ENCODE data around the gene RBM26.
"Not testable (repeated sequence)": the region's sequence is repeated elsewhere in the genome, so short reads cannot be mapped to it uniquely, and the experiment has no call there.

RBM26 gene

GRCh38 chr13:79354285-79354684, 51.8 kb downstream of the RBM26 start:
- TF ChIP-seq GATA1 (IDR thresholded peaks at IDR 0.05; ENCODE audit: low read depth, low read length): no peak
- TF ChIP-seq POLR2A (IDR thresholded peaks at IDR 0.05; ENCODE audit: low read length): no peak
- no peak for DNase-seq

- DNase-seq: no peak
Observed at GRCh38 chr13:79353693-79354092, 52.4 kb downstream of the RBM26 start.

GRCh38 chr13:79352107-79352506, 53.9 kb downstream of the RBM26 start:
- DNase-seq: no peak
- TF ChIP-seq POLR2A (IDR thresholded peaks at IDR 0.05; ENCODE audit: low read length) (no peak), GATA1 (IDR thresholded peaks at IDR 0.05; ENCODE audit: low read depth, low read length) (no peak)

More at GRCh38 chr13:79353693-79354092, 52.4 kb downstream of the RBM26 start:
- TF ChIP-seq POLR2A (IDR thresholded peaks at IDR 0.05; ENCODE audit: low read length) (no peak), GATA1 (IDR thresholded peaks at IDR 0.05; ENCODE audit: low read depth, low read length) (no peak)

- DNase-seq: not testable (repeated sequence)
Observed at GRCh38 chr13:79349608-79350007, 56.4 kb downstream of the RBM26 start.

GRCh38 chr13:79349011-79349410, 57.0 kb downstream of the RBM26 start:
- DNase-seq: no peak
- TF ChIP-seq POLR2A (IDR thresholded peaks at IDR 0.05; ENCODE audit: low read length): no peak
- TF ChIP-seq GATA1 (IDR thresholded peaks at IDR 0.05; ENCODE audit: low read depth, low read length): no peak

GRCh38 chr13:79346300-79346914, 59.6 kb downstream of the RBM26 start:
- DNase-seq: no peak
- no peak for TF ChIP-seq GATA1 (IDR thresholded peaks at IDR 0.05; ENCODE audit: low read depth, low read length)
- TF ChIP-seq POLR2A (IDR thresholded peaks at IDR 0.05; ENCODE audit: low read length): no peak

- no peak for DNase-seq
- TF ChIP-seq POLR2A (IDR thresholded peaks at IDR 0.05; ENCODE audit: low read length): no peak
- TF ChIP-seq GATA1 (IDR thresholded peaks at IDR 0.05; ENCODE audit: low read depth, low read length): no peak
Observed at GRCh38 chr13:79341202-79341601, 64.9 kb downstream of the RBM26 start.

GRCh38 chr13:79340490-79340889, 65.6 kb downstream of the RBM26 start:
- no peak for DNase-seq
- TF ChIP-seq POLR2A (IDR thresholded peaks at IDR 0.05; ENCODE audit: low read length) (no peak), GATA1 (IDR thresholded peaks at IDR 0.05; ENCODE audit: low read depth, low read length) (no peak)

GRCh38 chr13:79338343-79338742, 67.7 kb downstream of the RBM26 start:
- no peak for DNase-seq

GRCh38 chr13:79336966-79337365, 69.1 kb downstream of the RBM26 start:
- DNase-seq: no peak
- TF ChIP-seq GATA1 (IDR thresholded peaks at IDR 0.05; ENCODE audit: low read depth, low read length) (no peak), POLR2A (IDR thresholded peaks at IDR 0.05; ENCODE audit: low read length) (no peak)

More at GRCh38 chr13:79338343-79338742, 67.7 kb downstream of the RBM26 start:
- TF ChIP-seq POLR2A (IDR thresholded peaks at IDR 0.05; ENCODE audit: low read length) (no peak), GATA1 (IDR thresholded peaks at IDR 0.05; ENCODE audit: low read depth, low read length) (no peak)

GRCh38 chr13:79328510-79328909, 77.5 kb downstream of the RBM26 start:
- no peak for DNase-seq
- TF ChIP-seq GATA1 (IDR thresholded peaks at IDR 0.05; ENCODE audit: low read depth, low read length): no peak
- TF ChIP-seq POLR2A (IDR thresholded peaks at IDR 0.05; ENCODE audit: low read length): no peak

GRCh38 chr13:79320433-79320832, 85.6 kb downstream of the RBM26 start:
- DNase-seq: no peak
- TF ChIP-seq GATA1 (IDR thresholded peaks at IDR 0.05; ENCODE audit: low read depth, low read length) (no peak), POLR2A (IDR thresholded peaks at IDR 0.05; ENCODE audit: low read length) (no peak)

GRCh38 chr13:79318664-79319063, 87.4 kb downstream of the RBM26 start:
- DNase-seq: no peak
- TF ChIP-seq GATA1 (IDR thresholded peaks at IDR 0.05; ENCODE audit: low read depth, low read length) (no peak), POLR2A (IDR thresholded peaks at IDR 0.05; ENCODE audit: low read length) (no peak)

GRCh38 chr13:79317856-79318255, 88.2 kb downstream of the RBM26 start:
- TF ChIP-seq POLR2A (IDR thresholded peaks at IDR 0.05; ENCODE audit: low read length) (no peak), GATA1 (IDR thresholded peaks at IDR 0.05; ENCODE audit: low read depth, low read length) (no peak)
- no peak for DNase-seq

- TF ChIP-seq GATA1 (IDR thresholded peaks at IDR 0.05; ENCODE audit: low read depth, low read length) (no peak), POLR2A (IDR thresholded peaks at IDR 0.05; ENCODE audit: low read length) (no peak)
- DNase-seq: no peak
Observed at GRCh38 chr13:79314652-79315051, 91.4 kb downstream of the RBM26 start.
